Esophagus muscularis mucosa (tissue), 4 donors: ENCODE results near the gene NCOA1. TPM values are rescaled to one million over a fixed set of nuclear protein-coding genes. Genes with fewer than 3 reads are reported as not detected.

Experiments used
- DNase-seq: peaks from one replicate; pipeline ENCODE4 v3.0.0-alpha.2; 2017; ENCODE audit errors: extremely low spot score
- H3K27ac ChIP-seq, 4 donors: fragments of 200-600 bp; sonication (generic); replicated peaks in 1 of 4; 1 replicate in 3 of 4; 2 replicates in 1 of 4; pipeline ENCODE4 v1.5.1; 2016 to 2019; ENCODE audit warnings: mild to moderate bottlenecking in 1 of 4
- H3K27me3 ChIP-seq, 4 donors: fragments of 200-600 bp; sonication (generic); one replicate each; pipeline versions ENCODE4 v1.5.1 to v1.6.0; 2016 to 2019
- H3K36me3 ChIP-seq, 4 donors: fragments of 200-600 bp; sonication (generic); one replicate each; pipeline ENCODE4 v1.5.1; 2016 to 2019
- H3K4me1 ChIP-seq, 4 donors: fragments of 200-600 bp; sonication (generic); one replicate each; pipeline ENCODE4 v1.5.1; 2016 to 2019
- H3K4me3 ChIP-seq, 4 donors: fragments of 200-600 bp; sonication (generic); 1 replicate in 2 of 4; 2 replicates in 2 of 4; pipeline ENCODE4 v1.5.1; 2016 to 2019; ENCODE audit warnings: mild to moderate bottlenecking in 4 of 4, moderate library complexity in 1 of 4
- H3K9me3 ChIP-seq, 4 donors: fragments of 200-600 bp; sonication (generic); 1 replicate in 3 of 4; 2 replicates in 1 of 4; pipeline ENCODE4 v1.5.1; 2016 to 2019
- EP300 ChIP-seq: sonication (generic); formaldehyde crosslinking; IDR thresholded peaks from one replicate; pipeline ENCODE4 v1.6.1; 2017; ENCODE audit warnings: antibody characterized with exemption
- POLR2A ChIP-seq: fragments of 450-650 bp; IDR thresholded peaks from one replicate; pipeline ENCODE4 v1.6.1; 2017; ENCODE audit warnings: antibody characterized with exemption, moderate library complexity, mild to moderate bottlenecking, low read depth
- POLR2AphosphoS5 ChIP-seq, 2 donors: sonication (generic); formaldehyde crosslinking; IDR thresholded peaks; one replicate each; pipeline ENCODE4 v1.6.1; 2017; ENCODE audit warnings: antibody characterized with exemption in 2 of 2
- WGBS: methylation state at CpG from one replicate; pipeline ENCODE4 v1.1.5; 2018; 5-methylcytosine and 5-hydroxymethylcytosine counted together
- intact Hi-C: fragments of 100-400 bp; cut with DNase I; formaldehyde crosslinking; loops from one replicate; pipeline ENCODE4 v1.15.1; 2023
- total RNA-seq, 4 donors: library from RNA; depleted of rRNA; stranded (reverse); fragments of >200 nt; gene quantifications; one replicate each; pipeline versions ENCODE4 v1.1.0 to v1.2.1, GENCODE V29; 2016
- TF ChIP-seq, protein P1 (sequence below), 3 experiments: fragments of 200-600 bp in 2 of 3; fragments of 450-650 bp in 1 of 3; sonication (generic) in 2 of 3; IDR thresholded peaks; one replicate each; pipeline ENCODE4 v1.5.1; 2017 to 2019; ENCODE audit warnings: antibody characterized with exemption in 3 of 3, mild to moderate bottlenecking in 2 of 3, moderate library complexity in 1 of 3

Gene NCOA1
- total RNA-seq, 4 donors from 2014 or later: 43.9 to 49.4 (median 47.3) TPM

GRCh38 chr2:24702800-24703199 lies 211.7 kb downstream of the NCOA1 start:
- no peaks in the 10 kb centered on the region for H3K27me3 ChIP-seq
- peaks cover 8 to 42% (median 23%) of the 10 kb centered on the region in 4 donors for H3K36me3 ChIP-seq
- H3K4me3 ChIP-seq: no peak overlapping the region
- TF ChIP-seq, protein P1, sequence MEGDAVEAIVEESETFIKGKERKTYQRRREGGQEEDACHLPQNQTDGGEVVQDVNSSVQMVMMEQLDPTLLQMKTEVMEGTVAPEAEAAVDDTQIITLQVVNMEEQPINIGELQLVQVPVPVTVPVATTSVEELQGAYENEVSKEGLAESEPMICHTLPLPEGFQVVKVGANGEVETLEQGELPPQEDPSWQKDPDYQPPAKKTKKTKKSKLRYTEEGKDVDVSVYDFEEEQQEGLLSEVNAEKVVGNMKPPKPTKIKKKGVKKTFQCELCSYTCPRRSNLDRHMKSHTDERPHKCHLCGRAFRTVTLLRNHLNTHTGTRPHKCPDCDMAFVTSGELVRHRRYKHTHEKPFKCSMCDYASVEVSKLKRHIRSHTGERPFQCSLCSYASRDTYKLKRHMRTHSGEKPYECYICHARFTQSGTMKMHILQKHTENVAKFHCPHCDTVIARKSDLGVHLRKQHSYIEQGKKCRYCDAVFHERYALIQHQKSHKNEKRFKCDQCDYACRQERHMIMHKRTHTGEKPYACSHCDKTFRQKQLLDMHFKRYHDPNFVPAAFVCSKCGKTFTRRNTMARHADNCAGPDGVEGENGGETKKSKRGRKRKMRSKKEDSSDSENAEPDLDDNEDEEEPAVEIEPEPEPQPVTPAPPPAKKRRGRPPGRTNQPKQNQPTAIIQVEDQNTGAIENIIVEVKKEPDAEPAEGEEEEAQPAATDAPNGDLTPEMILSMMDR (IDR thresholded peaks at IDR 0.05): no peak
- TF ChIP-seq POLR2A (no peak), EP300 (no peak), POLR2AphosphoS5 (IDR thresholded peaks at IDR 0.05) (no peak)
- no peak overlapping the region for H3K27ac ChIP-seq
- no peak for DNase-seq
- peaks cover 7 to 17% (median 11%) of the 10 kb centered on the region in 4 donors for H3K4me1 ChIP-seq
- H3K9me3 ChIP-seq: no peaks in the 10 kb centered on the region
- 51% methylated on average over 3 of the region's 3 CpGs for WGBS
- intact Hi-C loops: loop anchor here (10.0 kb wide), 1 partner anchor 198 kb away; no protein-coding TSS in a partner anchor

DNA sequence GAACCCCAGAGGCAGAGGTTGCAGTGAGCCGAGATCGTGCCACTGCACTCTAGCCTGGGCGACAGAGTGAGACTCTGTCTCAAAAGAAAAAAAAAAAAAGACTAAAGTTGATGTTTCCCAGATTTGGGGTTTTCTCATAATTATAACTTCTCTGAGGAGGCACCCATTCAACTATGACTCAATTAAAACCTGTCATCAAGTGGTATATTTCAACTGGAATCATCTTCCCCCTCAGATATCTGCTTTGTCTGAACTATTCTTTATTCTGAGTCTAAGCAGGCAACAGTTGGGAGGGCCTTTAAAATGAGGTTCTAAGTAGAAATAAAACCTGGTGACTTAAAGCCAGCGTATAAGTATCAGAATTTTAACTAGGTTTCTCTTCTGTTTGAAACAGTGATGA lies 213.6 kb downstream of the NCOA1 start:
- no peak overlapping the region for H3K4me3 ChIP-seq
- DNase-seq: no peak
- TF ChIP-seq EP300: no peak
- TF ChIP-seq POLR2AphosphoS5 (IDR thresholded peaks at IDR 0.05): no peak
- TF ChIP-seq, protein P1 (IDR thresholded peaks at IDR 0.05): no peak
- no peak for TF ChIP-seq POLR2A
- H3K4me1 ChIP-seq: peaks cover 7 to 17% (median 13%) of the 10 kb centered on the region in 4 donors
- peaks cover 8 to 35% (median 25%) of the 10 kb centered on the region in 4 donors for H3K36me3 ChIP-seq
- no peak overlapping the region for H3K27ac ChIP-seq
- H3K9me3 ChIP-seq: no peaks in the 10 kb centered on the region
- intact Hi-C loops: loop anchor here (10.0 kb wide), 1 partner anchor 200 kb away; no protein-coding TSS in a partner anchor
- no peaks in the 10 kb centered on the region for H3K27me3 ChIP-seq
- 93% methylated on average over 4 of the region's 4 CpGs for WGBS

GRCh38 chr2:24707143-24707542 lies 216.1 kb downstream of the NCOA1 start:
- H3K36me3 ChIP-seq: peaks cover 8 to 46% (median 30%) of the 10 kb centered on the region in 4 donors
- WGBS: 86% methylated on average over 3 of the region's 3 CpGs

GRCh38 chr2:24708537-24709152 lies 217.6 kb downstream of the NCOA1 start:
- H3K4me3 ChIP-seq: no peak overlapping the region
- TF ChIP-seq, protein P1 (IDR thresholded peaks at IDR 0.05): no peak
- no peak for TF ChIP-seq POLR2AphosphoS5 (IDR thresholded peaks at IDR 0.05)
- TF ChIP-seq EP300: no peak
- TF ChIP-seq POLR2A: no peak
- H3K36me3 ChIP-seq: peaks cover 8 to 59% (median 38%) of the 10 kb centered on the region in 4 donors

More at GRCh38 chr2:24707143-24707542, 216.1 kb downstream of the NCOA1 start:
- H3K27me3 ChIP-seq: no peaks in the 10 kb centered on the region
- H3K4me3 ChIP-seq: no peak overlapping the region
- TF ChIP-seq, protein P1 (IDR thresholded peaks at IDR 0.05): no peak
- TF ChIP-seq POLR2A (no peak), POLR2AphosphoS5 (IDR thresholded peaks at IDR 0.05) (no peak), EP300 (no peak)
- H3K27ac ChIP-seq: no peak overlapping the region
- no peaks in the 10 kb centered on the region for H3K9me3 ChIP-seq
- intact Hi-C loops: loop anchor here (10.0 kb wide), 1 partner anchor 202 kb away; no protein-coding TSS in a partner anchor
- H3K4me1 ChIP-seq: peaks cover 7 to 16% (median 13%) of the 10 kb centered on the region in 4 donors
- no peak for DNase-seq

More at GRCh38 chr2:24708537-24709152, 217.6 kb downstream of the NCOA1 start:
- Histone ChIP-seq H3K9me3 (no peaks in the 10 kb centered on the region), H3K27me3 (no peaks in the 10 kb centered on the region), H3K4me1 (peaks cover 0 to 4% (median under 1%) of the 10 kb centered on the region in 4 donors), H3K27ac (no peak overlapping the region)
- intact Hi-C loops: loop anchor here (10.0 kb wide), 1 partner anchor 204 kb away; no protein-coding TSS in a partner anchor
- WGBS: 90% methylated on average over 3 of the region's 3 CpGs
- DNase-seq: no peak
